ENCODE results near the gene MAP4. TPM values are rescaled to one million over a fixed set of nuclear protein-coding genes. Genes with fewer than 3 reads are reported as not detected.

Gene MAP4
- total and polyA plus RNA-seq, 2 of the 13 experiments (the other 11 are each of a cell fraction or from before 2014, with no cell fraction given) = 33.1 to 38.7 TPM

DNA sequence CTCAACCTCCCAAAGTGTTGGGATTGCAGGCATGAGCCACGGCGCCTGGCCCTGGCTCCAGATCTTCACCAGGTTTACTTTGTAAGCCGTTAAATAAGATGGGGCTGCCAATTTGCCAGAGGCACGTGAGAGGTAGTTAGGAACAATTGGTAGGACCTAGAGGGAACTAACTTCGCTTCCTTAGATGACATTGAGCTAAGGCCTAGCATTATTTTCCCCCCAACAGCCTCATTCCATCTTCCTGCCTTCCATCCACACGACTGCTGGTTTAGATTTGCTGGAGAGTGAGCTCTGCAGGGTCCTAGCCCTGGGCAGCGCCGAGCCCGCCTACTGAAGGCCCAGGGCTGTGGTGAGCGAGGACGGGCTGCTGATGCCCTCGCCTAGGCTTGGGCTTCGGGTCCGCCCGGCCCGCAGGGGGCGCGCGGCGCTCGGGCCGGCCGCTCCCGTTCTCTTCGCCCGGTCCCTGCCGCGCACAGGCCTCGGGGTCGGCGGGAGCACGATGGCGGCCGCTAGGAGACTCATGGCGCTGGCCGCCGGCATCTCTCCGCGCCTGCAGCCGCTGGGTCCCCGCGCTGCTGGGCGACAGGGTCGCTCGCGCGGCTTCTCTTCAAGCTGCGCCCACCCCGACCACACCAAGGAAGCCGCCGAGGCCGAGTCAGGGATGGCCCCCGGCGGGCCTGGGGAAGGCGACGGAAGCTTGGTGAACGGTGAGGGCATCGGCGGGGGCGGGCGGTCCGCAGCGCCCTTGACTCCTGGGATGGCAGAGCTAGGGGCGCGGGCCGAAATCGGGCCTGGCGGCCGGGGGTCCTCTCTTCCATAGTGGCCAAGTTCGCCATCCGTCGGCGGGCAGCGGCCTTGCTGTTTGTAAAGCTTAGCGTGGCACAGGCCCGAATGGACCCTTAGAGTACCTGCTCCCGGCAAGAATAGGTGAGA is 191.4 kb downstream of the MAP4 start (continued):
- TF ChIP-seq, protein P1, sequence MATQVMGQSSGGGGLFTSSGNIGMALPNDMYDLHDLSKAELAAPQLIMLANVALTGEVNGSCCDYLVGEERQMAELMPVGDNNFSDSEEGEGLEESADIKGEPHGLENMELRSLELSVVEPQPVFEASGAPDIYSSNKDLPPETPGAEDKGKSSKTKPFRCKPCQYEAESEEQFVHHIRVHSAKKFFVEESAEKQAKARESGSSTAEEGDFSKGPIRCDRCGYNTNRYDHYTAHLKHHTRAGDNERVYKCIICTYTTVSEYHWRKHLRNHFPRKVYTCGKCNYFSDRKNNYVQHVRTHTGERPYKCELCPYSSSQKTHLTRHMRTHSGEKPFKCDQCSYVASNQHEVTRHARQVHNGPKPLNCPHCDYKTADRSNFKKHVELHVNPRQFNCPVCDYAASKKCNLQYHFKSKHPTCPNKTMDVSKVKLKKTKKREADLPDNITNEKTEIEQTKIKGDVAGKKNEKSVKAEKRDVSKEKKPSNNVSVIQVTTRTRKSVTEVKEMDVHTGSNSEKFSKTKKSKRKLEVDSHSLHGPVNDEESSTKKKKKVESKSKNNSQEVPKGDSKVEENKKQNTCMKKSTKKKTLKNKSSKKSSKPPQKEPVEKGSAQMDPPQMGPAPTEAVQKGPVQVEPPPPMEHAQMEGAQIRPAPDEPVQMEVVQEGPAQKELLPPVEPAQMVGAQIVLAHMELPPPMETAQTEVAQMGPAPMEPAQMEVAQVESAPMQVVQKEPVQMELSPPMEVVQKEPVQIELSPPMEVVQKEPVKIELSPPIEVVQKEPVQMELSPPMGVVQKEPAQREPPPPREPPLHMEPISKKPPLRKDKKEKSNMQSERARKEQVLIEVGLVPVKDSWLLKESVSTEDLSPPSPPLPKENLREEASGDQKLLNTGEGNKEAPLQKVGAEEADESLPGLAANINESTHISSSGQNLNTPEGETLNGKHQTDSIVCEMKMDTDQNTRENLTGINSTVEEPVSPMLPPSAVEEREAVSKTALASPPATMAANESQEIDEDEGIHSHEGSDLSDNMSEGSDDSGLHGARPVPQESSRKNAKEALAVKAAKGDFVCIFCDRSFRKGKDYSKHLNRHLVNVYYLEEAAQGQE (IDR thresholded peaks at IDR 0.05; ENCODE audit: borderline replicate concordance in 1 of 2, low read depth in 1 of 2, low read length in 2 of 2) = no peak; a peak in 2 of 4 replicates
- TF ChIP-seq, protein P2, sequence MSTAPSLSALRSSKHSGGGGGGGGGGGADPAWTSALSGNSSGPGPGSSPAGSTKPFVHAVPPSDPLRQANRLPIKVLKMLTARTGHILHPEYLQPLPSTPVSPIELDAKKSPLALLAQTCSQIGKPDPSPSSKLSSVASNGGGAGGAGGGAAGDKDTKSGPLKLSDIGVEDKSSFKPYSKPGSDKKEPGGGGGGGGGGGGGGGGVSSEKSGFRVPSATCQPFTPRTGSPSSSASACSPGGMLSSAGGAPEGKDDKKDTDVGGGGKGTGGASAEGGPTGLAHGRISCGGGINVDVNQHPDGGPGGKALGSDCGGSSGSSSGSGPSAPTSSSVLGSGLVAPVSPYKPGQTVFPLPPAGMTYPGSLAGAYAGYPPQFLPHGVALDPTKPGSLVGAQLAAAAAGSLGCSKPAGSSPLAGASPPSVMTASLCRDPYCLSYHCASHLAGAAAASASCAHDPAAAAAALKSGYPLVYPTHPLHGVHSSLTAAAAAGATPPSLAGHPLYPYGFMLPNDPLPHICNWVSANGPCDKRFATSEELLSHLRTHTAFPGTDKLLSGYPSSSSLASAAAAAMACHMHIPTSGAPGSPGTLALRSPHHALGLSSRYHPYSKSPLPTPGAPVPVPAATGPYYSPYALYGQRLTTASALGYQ (CRISPR knock-in tag; IDR thresholded peaks at IDR 0.05) = peak; percentile 60; the same call in 1 of the 2 replicates
- TF ChIP-seq, protein P3, sequence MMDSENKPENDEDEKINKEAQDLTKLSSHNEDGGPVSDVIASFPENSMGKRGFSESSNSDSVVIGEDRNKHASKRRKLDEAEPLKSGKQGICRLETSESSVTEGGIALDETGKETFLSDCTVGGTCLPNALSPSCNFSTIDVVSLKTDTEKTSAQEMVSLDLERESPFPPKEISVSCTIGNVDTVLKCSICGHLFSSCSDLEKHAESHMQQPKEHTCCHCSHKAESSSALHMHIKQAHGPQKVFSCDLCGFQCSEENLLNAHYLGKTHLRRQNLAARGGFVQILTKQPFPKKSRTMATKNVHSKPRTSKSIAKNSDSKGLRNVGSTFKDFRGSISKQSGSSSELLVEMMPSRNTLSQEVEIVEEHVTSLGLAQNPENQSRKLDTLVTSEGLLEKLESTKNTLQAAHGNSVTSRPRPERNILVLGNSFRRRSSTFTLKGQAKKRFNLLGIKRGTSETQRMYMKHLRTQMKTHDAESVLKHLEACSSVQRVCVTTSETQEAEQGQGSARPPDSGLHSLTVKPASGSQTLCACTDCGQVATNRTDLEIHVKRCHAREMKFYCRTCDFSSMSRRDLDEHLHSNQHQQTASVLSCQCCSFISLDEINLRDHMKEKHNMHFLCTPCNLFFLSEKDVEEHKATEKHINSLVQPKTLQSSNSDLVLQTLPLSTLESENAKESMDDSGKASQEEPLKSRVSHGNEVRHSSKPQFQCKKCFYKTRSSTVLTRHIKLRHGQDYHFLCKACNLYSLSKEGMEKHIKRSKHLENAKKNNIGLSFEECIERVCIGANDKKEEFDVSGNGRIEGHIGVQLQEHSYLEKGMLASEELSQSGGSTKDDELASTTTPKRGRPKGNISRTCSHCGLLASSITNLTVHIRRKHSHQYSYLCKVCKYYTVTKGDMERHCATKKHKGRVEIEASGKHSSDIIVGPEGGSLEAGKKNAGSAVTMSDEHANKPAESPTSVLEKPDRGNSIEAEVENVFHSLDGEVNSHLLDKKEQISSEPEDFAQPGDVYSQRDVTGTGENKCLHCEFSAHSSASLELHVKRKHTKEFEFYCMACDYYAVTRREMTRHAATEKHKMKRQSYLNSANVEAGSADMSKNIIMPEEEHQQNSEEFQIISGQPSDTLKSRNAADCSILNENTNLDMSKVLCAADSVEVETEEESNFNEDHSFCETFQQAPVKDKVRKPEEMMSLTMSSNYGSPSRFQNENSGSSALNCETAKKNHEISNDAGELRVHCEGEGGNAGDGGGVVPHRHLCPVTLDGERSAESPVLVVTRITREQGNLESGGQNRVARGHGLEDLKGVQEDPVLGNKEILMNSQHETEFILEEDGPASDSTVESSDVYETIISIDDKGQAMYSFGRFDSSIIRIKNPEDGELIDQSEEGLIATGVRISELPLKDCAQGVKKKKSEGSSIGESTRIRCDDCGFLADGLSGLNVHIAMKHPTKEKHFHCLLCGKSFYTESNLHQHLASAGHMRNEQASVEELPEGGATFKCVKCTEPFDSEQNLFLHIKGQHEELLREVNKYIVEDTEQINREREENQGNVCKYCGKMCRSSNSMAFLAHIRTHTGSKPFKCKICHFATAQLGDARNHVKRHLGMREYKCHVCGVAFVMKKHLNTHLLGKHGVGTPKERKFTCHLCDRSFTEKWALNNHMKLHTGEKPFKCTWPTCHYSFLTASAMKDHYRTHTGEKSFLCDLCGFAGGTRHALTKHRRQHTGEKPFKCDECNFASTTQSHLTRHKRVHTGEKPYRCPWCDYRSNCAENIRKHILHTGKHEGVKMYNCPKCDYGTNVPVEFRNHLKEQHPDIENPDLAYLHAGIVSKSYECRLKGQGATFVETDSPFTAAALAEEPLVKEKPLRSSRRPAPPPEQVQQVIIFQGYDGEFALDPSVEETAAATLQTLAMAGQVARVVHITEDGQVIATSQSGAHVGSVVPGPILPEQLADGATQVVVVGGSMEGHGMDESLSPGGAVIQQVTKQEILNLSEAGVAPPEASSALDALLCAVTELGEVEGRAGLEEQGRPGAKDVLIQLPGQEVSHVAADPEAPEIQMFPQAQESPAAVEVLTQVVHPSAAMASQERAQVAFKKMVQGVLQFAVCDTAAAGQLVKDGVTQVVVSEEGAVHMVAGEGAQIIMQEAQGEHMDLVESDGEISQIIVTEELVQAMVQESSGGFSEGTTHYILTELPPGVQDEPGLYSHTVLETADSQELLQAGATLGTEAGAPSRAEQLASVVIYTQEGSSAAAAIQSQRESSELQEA (CRISPR knock-in tag; IDR thresholded peaks at IDR 0.05; ENCODE audit: not compliant biosample characterization) = peak; percentile 56
- TF ChIP-seq NFE2L1 (CRISPR knock-in tag; IDR thresholded peaks at IDR 0.05; ENCODE audit: borderline replicate concordance) (no peak), TOE1 (CRISPR knock-in tag; IDR thresholded peaks at IDR 0.05) (no peak), ZNF510 (CRISPR knock-in tag; IDR thresholded peaks at IDR 0.05; ENCODE audit: low read depth) (no peak), FOXP1 (IDR thresholded peaks at IDR 0.05) (no peak), FOXP1 (CRISPR knock-in tag; IDR thresholded peaks at IDR 0.05) (no peak)
- TF ChIP-seq, protein P4, sequence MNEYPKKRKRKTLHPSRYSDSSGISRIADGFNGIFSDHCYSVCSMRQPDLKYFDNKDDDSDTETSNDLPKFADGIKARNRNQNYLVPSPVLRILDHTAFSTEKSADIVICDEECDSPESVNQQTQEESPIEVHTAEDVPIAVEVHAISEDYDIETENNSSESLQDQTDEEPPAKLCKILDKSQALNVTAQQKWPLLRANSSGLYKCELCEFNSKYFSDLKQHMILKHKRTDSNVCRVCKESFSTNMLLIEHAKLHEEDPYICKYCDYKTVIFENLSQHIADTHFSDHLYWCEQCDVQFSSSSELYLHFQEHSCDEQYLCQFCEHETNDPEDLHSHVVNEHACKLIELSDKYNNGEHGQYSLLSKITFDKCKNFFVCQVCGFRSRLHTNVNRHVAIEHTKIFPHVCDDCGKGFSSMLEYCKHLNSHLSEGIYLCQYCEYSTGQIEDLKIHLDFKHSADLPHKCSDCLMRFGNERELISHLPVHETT (CRISPR knock-in tag; conservative IDR thresholded peaks at IDR 0.05) = peak; percentile 72
